GM19372 (cell line): ENCODE measurements around the gene NOTCH4.
"Not testable (repeated sequence)": the region's sequence is repeated elsewhere in the genome, so short reads cannot be mapped to it uniquely, and the experiment has no call there.

Source experiments
- ATAC-seq: cut with Tn5 transposase; IDR thresholded peaks from one replicate; pipeline ENCODE4 v1.9.1; 2021; ENCODE audit warnings: mild to moderate bottlenecking, low read depth, moderate library complexity; ENCODE audit not compliant: unreplicated experiment

NOTCH4 gene

GRCh38 chr6:32223258-32224235 lies at the start of gene NOTCH4:
Gene NOTCH4, minus strand, starts transcription at chr6:32224067. Its CDS starts 139 bp downstream, at chr6:32223928.
- no peak for ATAC-seq

- no peak for ATAC-seq
Observed at GRCh38 chr6:32271429-32271828, 47.6 kb upstream of the NOTCH4 start.

DNA sequence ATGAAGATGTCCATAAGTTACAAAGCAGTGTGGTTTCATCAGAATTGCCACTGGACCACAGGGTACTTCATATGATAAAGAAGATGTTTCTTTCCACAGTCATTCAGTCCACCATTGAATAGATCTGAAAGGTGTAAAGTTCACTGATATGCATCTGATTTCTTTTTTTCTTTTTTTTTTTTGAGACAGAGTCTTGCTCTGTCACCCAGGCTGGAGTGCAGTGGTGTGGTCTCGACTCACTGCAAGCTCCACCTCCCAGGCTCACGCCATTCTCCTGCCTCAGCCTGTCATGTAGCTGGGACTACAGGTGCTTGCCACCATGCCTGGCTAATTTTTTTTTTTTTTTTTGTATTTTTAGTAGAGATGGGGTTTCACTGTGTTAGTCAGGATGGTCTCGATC lies 44.6 kb upstream of the NOTCH4 start:
- not testable (repeated sequence) for ATAC-seq

DNA sequence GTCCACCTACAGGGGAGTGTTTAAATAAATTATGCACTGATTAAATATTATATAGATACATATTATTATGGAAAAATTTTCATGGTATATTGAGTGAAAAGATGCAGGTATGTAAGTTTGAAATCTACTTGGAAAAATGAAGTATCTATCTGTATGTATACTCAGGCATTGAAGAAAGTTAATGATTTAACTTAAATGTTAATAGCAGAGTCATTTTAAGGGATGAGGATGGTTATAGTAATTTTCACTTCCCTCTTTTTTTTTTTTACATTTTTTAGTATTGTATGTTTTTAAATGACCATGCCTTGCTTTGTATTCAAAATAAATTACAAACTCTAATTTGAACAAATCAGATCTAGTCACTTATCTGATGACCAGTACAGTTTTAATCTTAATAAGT lies 43.2 kb upstream of the NOTCH4 start:
- no peak for ATAC-seq

DNA sequence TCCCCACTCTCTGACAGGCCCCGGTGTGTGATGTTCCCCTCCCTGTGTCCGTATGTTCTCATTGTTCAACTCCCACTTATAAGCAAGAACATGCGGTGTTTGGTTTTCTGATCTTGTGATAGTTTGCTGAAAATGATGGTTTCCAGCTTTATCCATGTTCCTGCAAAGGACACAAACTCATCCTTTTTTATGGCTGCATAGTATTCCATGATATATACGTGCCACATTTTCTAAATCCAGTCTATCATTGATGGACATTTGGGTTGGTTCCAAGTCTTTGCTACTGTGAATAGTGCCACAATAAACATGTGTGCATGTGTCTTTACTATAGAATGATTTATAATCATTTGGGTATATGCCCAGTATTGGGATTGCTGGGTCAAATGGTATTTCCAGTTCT lies 33.4 kb upstream of the NOTCH4 start:
- ATAC-seq: not testable (repeated sequence)

GRCh38 chr6:32255199-32256153 lies 31.6 kb upstream of the NOTCH4 start:
- ATAC-seq: no peak

DNA sequence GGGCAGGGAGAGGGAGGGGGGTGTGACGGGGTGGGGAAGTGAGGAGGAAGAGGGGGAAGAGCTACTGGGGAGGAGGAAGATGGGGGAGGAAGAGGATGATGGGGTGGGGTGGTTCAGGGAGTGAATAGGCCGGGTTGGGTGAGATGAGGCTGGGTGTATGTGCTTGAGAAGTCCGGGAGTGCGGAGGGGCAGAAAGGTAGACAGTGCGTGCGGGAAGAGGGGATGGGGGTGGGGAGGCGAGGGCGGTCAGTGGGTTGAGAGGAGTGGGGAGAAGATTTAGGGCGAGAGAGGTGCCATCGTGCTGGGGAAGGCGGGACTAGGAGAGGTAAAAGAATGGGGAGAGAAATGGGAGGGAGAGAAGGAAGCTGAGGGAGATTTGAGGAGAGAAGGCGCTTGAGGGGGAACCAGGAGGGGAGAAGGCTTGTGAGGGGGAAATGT lies 30.9 kb upstream of the NOTCH4 start:
- ATAC-seq: no peak

GRCh38 chr6:32252331-32253009 lies 28.6 kb upstream of the NOTCH4 start:
- ATAC-seq: no peak

GRCh38 chr6:32249262-32249661 lies 25.4 kb upstream of the NOTCH4 start:
- ATAC-seq: no peak

GRCh38 chr6:32247401-32247800 lies 23.5 kb upstream of the NOTCH4 start:
- no peak for ATAC-seq

DNA sequence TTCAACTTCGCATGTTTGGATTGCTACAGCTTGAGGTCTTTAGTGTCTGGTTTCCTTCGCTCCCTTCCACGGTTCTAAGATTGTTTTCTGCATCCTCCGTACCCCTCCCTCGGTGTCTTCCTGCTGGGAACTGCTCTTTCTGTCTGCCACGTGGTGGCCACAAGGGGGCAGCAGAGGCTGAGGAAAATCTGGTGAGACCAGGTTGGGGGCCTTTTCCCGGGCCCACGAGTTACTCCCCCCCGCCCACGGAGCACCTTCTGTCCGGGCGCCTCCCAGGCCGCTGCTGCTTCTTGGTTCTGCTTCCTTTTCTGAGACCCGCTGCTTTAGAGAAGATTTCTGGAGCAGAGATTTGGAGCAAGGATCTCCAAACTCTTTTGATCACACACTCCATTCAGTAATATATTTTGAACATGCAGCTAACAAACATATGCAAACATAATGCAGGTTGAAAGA lies 21.1 kb upstream of the NOTCH4 start:
- ATAC-seq: no peak

DNA sequence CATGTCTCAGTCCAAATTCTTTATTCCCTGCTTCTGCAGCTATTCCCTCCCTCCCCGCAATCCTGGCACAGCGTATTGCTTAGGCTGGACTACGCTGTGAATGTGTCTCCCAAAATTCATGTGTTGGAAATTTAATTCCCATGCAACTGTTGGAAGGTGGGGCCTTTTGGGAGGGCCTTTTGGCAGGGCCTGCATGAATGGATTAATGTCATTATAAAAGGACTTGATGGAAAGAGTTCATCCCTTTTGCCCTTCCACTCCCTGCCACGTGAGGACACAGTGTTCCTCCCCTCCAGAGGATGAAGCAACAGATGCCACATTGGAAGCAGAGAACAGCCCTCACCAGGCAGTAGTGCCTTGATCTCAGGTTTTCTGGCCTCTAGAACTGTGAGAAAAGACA lies 20.4 kb upstream of the NOTCH4 start:
- ATAC-seq: no peak

GRCh38 chr6:32242318-32242813 lies 18.5 kb upstream of the NOTCH4 start:
- not testable (repeated sequence) for ATAC-seq

DNA sequence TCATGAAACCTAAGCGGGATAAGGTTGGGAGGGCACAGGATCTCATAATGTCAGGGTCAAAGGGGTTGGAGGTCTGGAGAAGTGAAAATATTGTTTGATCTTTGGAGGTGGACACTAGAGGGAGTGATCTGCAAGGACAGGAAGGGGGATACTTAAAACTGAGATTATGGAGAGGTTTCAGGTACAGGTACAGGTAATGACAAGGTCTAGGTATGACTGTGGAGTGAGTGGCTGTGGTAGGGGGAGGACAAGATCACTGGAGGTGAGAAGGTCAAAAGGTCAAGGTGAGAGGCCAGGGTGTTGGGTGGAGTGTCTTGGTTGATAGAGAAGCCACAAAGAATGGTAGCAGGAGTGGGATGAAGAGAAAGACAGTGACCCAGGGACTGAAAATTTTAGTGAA lies 16.8 kb upstream of the NOTCH4 start:
- no peak for ATAC-seq

- no peak for ATAC-seq
Observed at GRCh38 chr6:32239462-32239861, 15.6 kb upstream of the NOTCH4 start.

- ATAC-seq: no peak
Observed at GRCh38 chr6:32234934-32235333, 11.1 kb upstream of the NOTCH4 start.

DNA sequence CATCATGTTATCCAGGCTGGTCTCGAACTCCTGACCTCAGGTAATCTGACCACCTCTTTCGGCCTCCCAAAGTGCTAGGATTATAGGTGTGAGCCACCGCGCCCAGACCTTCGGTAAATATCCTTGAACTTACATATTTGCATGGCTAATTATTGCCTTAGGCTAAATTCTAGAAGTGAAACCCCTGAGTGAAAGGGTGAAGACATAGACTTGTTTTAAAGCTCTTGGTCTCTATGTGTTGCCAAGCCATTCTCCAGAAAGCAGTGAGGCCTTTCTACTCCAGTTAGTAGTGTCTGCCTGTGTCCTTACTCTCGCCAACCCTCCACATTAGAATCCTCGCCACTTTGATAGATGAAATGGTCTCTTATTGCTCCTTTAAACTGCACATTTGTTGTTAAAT lies 2.6 kb upstream of the NOTCH4 start:
- ATAC-seq: no peak

DNA sequence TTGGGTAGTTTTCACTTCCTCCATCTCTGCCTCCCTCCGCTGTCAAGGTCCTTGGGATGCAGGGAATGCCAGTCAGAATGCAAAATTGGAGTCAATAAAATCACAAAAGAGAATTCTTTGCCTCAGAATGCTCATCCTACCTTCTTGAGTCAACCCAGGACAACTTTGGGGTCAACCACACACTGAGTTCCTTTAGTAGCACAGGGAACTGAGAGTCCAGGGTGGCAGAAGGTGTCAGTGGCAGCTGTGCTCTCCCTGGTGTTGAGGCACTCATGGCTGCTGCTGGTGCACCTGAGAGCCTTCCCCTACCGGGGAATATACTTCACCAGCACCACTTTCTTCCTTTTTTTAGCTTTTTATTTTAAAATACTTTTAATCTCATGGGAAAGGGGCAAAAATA lies 829 bp upstream of the NOTCH4 start:
- no peak for ATAC-seq

- no peak for ATAC-seq
Observed at GRCh38 chr6:32222333-32223230, 1.3 kb downstream of the NOTCH4 start.
